Breast epithelium (tissue), 3 donors: Measurements from ENCODE around the gene ELMOD1.

Source experiments
- POLR2A ChIP-seq: fragments of 450-650 bp; IDR thresholded peaks from one replicate; pipeline ENCODE4 v1.6.1; 2016; ENCODE audit warnings: antibody characterized with exemption, mild to moderate bottlenecking, moderate library complexity
- POLR2AphosphoS5 ChIP-seq, 3 donors: sonication (generic); formaldehyde crosslinking; IDR thresholded peaks; one replicate each; pipeline ENCODE4 v1.6.1; 2017; ENCODE audit warnings: antibody characterized with exemption in 3 of 3
- TF ChIP-seq, protein P1 (sequence below), 3 donors: fragments of 450-650 bp; IDR thresholded peaks; one replicate each; pipeline ENCODE4 v1.5.1; 2016 to 2017; ENCODE audit warnings: antibody characterized with exemption in 3 of 3, mild to moderate bottlenecking in 3 of 3, moderate library complexity in 3 of 3

DNA sequence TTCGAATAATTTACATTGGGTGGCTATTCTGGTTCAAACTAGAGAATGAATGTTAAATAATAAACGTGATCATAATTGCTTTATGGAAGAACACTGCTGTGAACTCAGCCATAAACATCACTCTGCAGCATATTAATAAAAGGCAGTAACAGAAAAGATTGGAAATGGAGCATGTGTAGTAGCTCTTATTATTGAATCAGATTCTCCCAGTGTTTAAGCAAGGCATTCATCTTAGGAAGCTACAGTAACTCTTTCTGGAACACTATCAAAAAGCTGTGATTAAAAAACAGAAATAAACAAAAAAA lies 34.7 kb downstream of the ELMOD1 start:
- TF ChIP-seq, protein P1, sequence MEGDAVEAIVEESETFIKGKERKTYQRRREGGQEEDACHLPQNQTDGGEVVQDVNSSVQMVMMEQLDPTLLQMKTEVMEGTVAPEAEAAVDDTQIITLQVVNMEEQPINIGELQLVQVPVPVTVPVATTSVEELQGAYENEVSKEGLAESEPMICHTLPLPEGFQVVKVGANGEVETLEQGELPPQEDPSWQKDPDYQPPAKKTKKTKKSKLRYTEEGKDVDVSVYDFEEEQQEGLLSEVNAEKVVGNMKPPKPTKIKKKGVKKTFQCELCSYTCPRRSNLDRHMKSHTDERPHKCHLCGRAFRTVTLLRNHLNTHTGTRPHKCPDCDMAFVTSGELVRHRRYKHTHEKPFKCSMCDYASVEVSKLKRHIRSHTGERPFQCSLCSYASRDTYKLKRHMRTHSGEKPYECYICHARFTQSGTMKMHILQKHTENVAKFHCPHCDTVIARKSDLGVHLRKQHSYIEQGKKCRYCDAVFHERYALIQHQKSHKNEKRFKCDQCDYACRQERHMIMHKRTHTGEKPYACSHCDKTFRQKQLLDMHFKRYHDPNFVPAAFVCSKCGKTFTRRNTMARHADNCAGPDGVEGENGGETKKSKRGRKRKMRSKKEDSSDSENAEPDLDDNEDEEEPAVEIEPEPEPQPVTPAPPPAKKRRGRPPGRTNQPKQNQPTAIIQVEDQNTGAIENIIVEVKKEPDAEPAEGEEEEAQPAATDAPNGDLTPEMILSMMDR (IDR thresholded peaks at IDR 0.05), result no peak
- TF ChIP-seq POLR2AphosphoS5 (IDR thresholded peaks at IDR 0.05) (no peak), POLR2A (no peak)
